ENCODE data around the gene MYZAP.

- TF ChIP-seq CTCF (conservative IDR thresholded peaks at IDR 0.05; ENCODE audit: low read depth in 2 of 2), result no peak
- TF ChIP-seq EZH2 (IDR thresholded peaks at IDR 0.05; ENCODE audit: low read depth, unreplicated experiment), result no peak
- no peak for TF ChIP-seq CREB1 (CRISPR knock-in tag; IDR thresholded peaks at IDR 0.05; ENCODE audit: low read depth)
- no peak for TF ChIP-seq POLR2AphosphoS5 (IDR thresholded peaks at IDR 0.05; ENCODE audit: low read depth)
- no peak for TF ChIP-seq EZH2phosphoT487 (IDR thresholded peaks at IDR 0.05; ENCODE audit: unreplicated experiment)
- no peak for TF ChIP-seq NANOG (IDR thresholded peaks at IDR 0.05; ENCODE audit: borderline replicate concordance)
- TF ChIP-seq STAT1 (IDR thresholded peaks at IDR 0.05; ENCODE audit: unreplicated experiment), result no peak
- no peak for TF ChIP-seq JUNB (IDR thresholded peaks at IDR 0.05; ENCODE audit: unreplicated experiment)
- no peak for TF ChIP-seq REST (IDR thresholded peaks at IDR 0.05; ENCODE audit: unreplicated experiment)
- TF ChIP-seq ZNF114 (CRISPR knock-in tag; IDR thresholded peaks at IDR 0.05), result no peak
These were observed 84.9 kb downstream of the MYZAP start for GRCh38 chr15:57676585-57676984.
